GM06990 (cell line): ENCODE data around the gene GANC.

Source experiments
- DNase-seq: peaks from one replicate; pipeline ENCODE4 v3.0.0-alpha.2; 2011; ENCODE audit not compliant: insufficient read length; ENCODE audit errors: extremely low read depth
- H3K27me3 ChIP-seq: replicated peaks from 2 replicates; pipeline ENCODE4 v1.6.0; 2011; ENCODE audit warnings: low read length; ENCODE audit not compliant: control insufficient read depth, insufficient read depth
- H3K36me3 ChIP-seq: 2 replicates; pipeline ENCODE4 v1.5.1; 2011; ENCODE audit warnings: low read length; ENCODE audit not compliant: control insufficient read depth, insufficient read depth
- H3K4me3 ChIP-seq: replicated peaks from 2 replicates; pipeline ENCODE4 v1.5.1; 2011; ENCODE audit warnings: low read depth, mild to moderate bottlenecking, control low read depth, low read length
- CTCF ChIP-seq: IDR thresholded peaks from 2 replicates; pipeline ENCODE4 v1.5.1; 2011; ENCODE audit warnings: low read length, control low read depth, mild to moderate bottlenecking, inconsistent platforms; ENCODE audit not compliant: insufficient read depth, poor library complexity, severe bottlenecking

The GANC gene

DNA sequence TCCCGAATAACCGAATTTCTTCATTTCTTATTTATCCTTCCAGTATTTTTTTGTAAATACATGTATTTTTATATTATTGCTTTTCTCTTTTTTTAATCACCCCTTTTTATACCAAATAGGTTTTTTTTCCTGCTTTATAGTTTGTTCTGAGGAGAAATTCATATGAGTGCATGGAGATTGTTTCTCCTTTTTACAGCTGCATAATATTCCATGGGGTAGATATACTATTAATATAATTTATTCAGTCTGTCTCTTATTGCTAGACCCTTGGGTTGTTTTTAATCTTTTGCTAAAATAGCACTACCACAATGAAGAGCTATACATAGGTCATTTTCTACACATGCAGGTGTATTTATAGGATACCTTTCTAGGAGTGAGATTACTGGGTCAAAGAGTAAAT is 3.8 kb downstream of the GANC start:
- no peak for DNase-seq
- Histone ChIP-seq H3K36me3 (peaks cover 6% of the 10 kb centered on the region), H3K27me3 (no peaks in the 10 kb centered on the region), H3K4me3 (no peak overlapping the region)
- TF ChIP-seq CTCF = no peak

DNA sequence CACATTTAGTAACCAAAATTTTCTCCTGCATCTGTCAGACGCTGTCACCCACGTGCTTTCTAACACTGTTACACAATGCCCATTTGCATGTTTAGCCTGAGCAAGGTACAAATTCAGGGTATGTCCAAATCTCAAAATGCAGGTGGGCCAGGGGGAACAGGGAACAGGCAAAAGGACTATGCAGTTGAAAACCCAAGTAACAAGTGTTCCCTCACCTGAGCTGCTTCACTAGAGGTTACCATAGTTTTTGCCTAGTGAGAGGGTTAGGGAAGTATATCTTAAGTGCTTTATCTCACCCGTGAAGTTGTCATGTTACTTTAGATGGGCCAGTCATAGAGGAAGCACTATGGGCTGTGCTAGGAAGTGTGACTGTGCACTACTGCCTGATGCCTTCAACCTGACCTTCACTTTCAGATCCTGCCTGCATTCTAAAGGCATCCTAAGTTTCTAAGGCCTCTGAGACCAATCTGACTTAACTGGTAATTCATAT is 6.3 kb downstream of the GANC start:
- H3K4me3 ChIP-seq = no peak overlapping the region
- H3K36me3 ChIP-seq = peaks cover 6% of the 10 kb centered on the region
- DNase-seq = no peak
- no peaks in the 10 kb centered on the region for H3K27me3 ChIP-seq
- TF ChIP-seq CTCF = no peak

GRCh38 chr15:42282344-42282743 is 9.3 kb downstream of the GANC start:
- TF ChIP-seq CTCF = no peak
- H3K36me3 ChIP-seq = peaks cover 6% of the 10 kb centered on the region
- H3K4me3 ChIP-seq = no peak overlapping the region
- no peak for DNase-seq
- H3K27me3 ChIP-seq = no peaks in the 10 kb centered on the region

GRCh38 chr15:42282926-42283325 is 9.9 kb downstream of the GANC start:
- no peak for TF ChIP-seq CTCF
- no peak for DNase-seq
- Histone ChIP-seq H3K27me3 (no peaks in the 10 kb centered on the region), H3K36me3 (peaks cover 6% of the 10 kb centered on the region), H3K4me3 (no peak overlapping the region)

DNA sequence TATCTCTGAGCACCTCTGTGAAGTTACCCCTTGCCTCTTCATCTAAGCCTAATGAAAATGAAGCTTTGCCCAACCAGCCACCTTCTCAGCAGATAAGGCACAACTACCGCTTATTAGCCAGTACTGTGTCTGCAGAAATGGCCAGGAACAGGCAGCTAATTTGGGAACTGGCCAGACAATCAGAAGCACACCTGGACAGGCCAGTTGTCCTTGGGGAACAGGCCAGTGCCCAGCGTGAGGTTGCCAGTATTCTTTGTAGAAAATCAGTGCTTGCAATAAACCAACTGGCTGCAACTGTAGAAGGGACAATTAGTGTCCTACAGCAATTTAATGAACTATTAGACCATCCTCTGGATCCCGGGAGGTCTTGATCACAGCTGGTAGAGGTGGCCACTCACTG is 10.7 kb downstream of the GANC start:
- no peak for DNase-seq
- TF ChIP-seq CTCF = no peak
- no peak overlapping the region for H3K4me3 ChIP-seq
- H3K36me3 ChIP-seq = peaks cover 6% of the 10 kb centered on the region
- H3K27me3 ChIP-seq = no peaks in the 10 kb centered on the region

GRCh38 chr15:42284551-42284950 is 11.6 kb downstream of the GANC start:
- no peak for TF ChIP-seq CTCF
- H3K27me3 ChIP-seq = no peaks in the 10 kb centered on the region
- H3K36me3 ChIP-seq = peaks cover 6% of the 10 kb centered on the region
- DNase-seq = no peak
- H3K4me3 ChIP-seq = no peak overlapping the region
